OCI-LY7 (cell line): ENCODE data around the gene NUB1.

ENCODE experiments used
- CTCF ChIP-seq: fragments of 200-600 bp; sonication (generic); conservative IDR thresholded peaks from 2 replicates; pipeline ENCODE4 v1.5.1; 2014; ENCODE audit warnings: mild to moderate bottlenecking, antibody characterized with exemption, low read length, moderate library complexity, mixed read lengths
- EZH2phosphoT487 ChIP-seq: fragments of 200-600 bp; sonication (generic); IDR thresholded peaks from 2 replicates; pipeline ENCODE4 v1.6.1; 2018; ENCODE audit warnings: low read depth, borderline replicate concordance, mild to moderate bottlenecking, mixed run types, antibody characterized with exemption, low read length, moderate library complexity, mixed read lengths

- TF ChIP-seq CTCF = no peak
- no peak for TF ChIP-seq EZH2phosphoT487
Observed at GRCh38 chr7:151408839-151409666, 67.4 kb downstream of the NUB1 start.
